ENCODE measurements around the gene CFAP61.

The CFAP61 gene

DNA sequence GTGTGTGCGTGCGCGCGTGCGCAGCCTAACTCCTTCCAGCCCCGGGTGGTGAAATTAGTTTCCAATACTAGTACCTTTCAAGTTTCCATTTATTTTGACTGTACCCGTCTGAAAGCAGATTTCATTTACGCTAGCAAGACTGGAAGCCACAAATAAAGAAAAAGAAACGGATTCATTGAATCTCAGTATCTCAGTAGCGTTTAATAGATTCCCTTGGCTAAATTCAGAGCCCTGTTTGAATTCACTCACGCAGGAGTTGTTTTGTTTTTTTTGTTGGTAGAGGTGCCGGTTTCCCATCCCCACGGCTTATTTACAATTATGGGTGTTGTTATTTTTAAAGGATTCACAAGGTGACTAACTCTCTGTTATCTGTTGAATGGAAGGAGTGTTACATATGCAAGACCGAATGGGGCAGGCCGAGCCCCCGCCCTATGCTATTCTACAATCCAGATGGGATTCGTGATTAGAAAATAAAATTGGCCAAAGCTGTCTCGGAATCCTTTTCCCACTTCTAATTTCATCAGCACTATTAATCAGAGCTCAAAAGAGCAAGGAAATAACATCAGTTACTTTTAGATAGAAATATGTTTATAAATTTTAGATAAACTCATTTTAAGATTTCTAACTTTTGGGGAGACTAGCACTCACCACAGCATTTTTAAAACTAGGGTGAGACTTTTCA is 313.3 kb downstream of the CFAP61 start:
- H3K9ac ChIP-seq (ENCODE audit: low read depth, low read length, poor library complexity, severe bottlenecking): no peak overlapping the region
- no peaks in the 10 kb centered on the region for H3K4me1 ChIP-seq (ENCODE audit: insufficient read depth, low read length, poor library complexity, severe bottlenecking)
- no peaks in the 10 kb centered on the region for H3K9me2 ChIP-seq (replicated peaks; ENCODE audit: low read depth, low read length)
- no peak overlapping the region for H3K4me3 ChIP-seq (ENCODE audit: low read length, poor library complexity, severe bottlenecking)
- no peak overlapping the region for H3K4me2 ChIP-seq (ENCODE audit: low read depth, low read length, poor library complexity, severe bottlenecking)
- H3K79me2 ChIP-seq (ENCODE audit: insufficient read depth, low read length): no peaks in the 10 kb centered on the region
- H3K36me3 ChIP-seq (ENCODE audit: insufficient read depth, low read length): no peaks in the 10 kb centered on the region
- H4K20me1 ChIP-seq (ENCODE audit: insufficient read depth, low read length, poor library complexity, severe bottlenecking): no peaks in the 10 kb centered on the region
- no peak for TF ChIP-seq EZH2phosphoT487 (IDR thresholded peaks at IDR 0.05; ENCODE audit: borderline replicate concordance)
- TF ChIP-seq, protein P1, sequence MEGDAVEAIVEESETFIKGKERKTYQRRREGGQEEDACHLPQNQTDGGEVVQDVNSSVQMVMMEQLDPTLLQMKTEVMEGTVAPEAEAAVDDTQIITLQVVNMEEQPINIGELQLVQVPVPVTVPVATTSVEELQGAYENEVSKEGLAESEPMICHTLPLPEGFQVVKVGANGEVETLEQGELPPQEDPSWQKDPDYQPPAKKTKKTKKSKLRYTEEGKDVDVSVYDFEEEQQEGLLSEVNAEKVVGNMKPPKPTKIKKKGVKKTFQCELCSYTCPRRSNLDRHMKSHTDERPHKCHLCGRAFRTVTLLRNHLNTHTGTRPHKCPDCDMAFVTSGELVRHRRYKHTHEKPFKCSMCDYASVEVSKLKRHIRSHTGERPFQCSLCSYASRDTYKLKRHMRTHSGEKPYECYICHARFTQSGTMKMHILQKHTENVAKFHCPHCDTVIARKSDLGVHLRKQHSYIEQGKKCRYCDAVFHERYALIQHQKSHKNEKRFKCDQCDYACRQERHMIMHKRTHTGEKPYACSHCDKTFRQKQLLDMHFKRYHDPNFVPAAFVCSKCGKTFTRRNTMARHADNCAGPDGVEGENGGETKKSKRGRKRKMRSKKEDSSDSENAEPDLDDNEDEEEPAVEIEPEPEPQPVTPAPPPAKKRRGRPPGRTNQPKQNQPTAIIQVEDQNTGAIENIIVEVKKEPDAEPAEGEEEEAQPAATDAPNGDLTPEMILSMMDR (conservative IDR thresholded peaks at IDR 0.05; ENCODE audit: low read length): no peak
- no peaks in the 10 kb centered on the region for H3F3A ChIP-seq (ENCODE audit: low read depth)
- no peaks in the 10 kb centered on the region for H3K27me3 ChIP-seq (ENCODE audit: insufficient read depth, low read length, poor library complexity, severe bottlenecking)
- no peaks in the 10 kb centered on the region for H3K9me3 ChIP-seq (ENCODE audit: insufficient read depth, low read depth, low read length)
- no peak overlapping the region for H2AFZ ChIP-seq (ENCODE audit: low read length)

DNA sequence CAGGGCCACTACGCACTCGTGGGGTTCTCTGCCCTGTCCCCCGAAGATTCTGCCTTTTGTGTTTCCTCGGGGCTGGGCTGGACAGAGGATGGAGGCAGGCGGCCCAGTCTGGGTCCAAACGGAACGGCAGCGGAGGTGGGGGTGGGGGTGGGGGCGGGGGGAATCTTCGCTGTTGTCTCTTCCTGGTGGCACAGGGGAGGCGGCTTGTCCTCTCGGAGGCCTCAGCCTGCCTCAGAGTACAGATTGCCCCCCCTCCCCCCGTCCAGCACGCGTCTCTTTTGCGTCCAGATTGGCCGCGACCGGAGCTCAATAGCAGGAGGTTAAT is 314.2 kb downstream of the CFAP61 start:
- Histone ChIP-seq H3K79me2 (ENCODE audit: insufficient read depth, low read length) (no peaks in the 10 kb centered on the region), H3K9me2 (replicated peaks; ENCODE audit: low read depth, low read length) (no peaks in the 10 kb centered on the region), H3K4me2 (ENCODE audit: low read depth, low read length, poor library complexity, severe bottlenecking) (no peak overlapping the region), H3K36me3 (ENCODE audit: insufficient read depth, low read length) (no peaks in the 10 kb centered on the region), H3K4me3 (ENCODE audit: low read length, poor library complexity, severe bottlenecking) (no peak overlapping the region), H4K20me1 (ENCODE audit: insufficient read depth, low read length, poor library complexity, severe bottlenecking) (no peaks in the 10 kb centered on the region), H3K9ac (ENCODE audit: low read depth, low read length, poor library complexity, severe bottlenecking) (no peak overlapping the region), H2AFZ (ENCODE audit: low read length) (no peak overlapping the region), H3F3A (ENCODE audit: low read depth) (no peaks in the 10 kb centered on the region), H3K4me1 (ENCODE audit: insufficient read depth, low read length, poor library complexity, severe bottlenecking) (no peaks in the 10 kb centered on the region), H3K27me3 (ENCODE audit: insufficient read depth, low read length, poor library complexity, severe bottlenecking) (no peaks in the 10 kb centered on the region), H3K9me3 (ENCODE audit: insufficient read depth, low read depth, low read length) (no peaks in the 10 kb centered on the region)
- TF ChIP-seq, protein P1 (conservative IDR thresholded peaks at IDR 0.05; ENCODE audit: low read length): no peak

DNA sequence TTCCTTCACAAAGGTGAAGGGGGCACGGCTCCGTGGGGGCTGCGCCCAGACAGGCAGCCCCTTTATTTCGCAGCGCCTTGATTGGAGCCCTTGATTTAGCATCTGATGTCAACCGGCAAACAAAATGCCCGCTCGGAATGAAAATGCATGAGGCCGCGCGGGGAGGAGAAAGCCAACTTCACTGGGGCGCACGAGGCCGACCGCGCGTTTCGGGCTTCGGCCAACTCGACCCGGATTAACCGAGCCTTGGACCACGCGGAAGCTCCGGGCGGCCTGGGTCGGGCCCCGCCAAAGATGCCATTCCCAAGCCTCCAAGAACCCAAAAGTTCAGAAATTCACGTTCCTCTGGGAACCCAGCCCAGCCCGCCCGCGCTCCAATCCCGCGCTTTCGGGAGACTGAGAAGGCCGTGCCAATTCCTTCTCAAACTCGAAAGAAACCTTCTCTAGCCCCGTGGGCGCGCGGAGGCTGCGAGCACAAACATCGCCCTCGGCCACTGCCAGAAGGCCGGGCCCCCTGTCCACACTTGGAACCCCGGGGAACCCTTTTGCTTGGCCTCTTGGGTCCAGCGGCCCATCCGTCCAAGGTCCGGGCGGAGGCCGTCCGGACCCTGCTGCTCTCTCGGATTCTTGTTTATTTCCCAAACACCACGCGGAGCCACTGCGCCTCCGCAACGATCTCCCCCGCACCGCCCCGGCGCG is 314.7 kb downstream of the CFAP61 start:
- no peaks in the 10 kb centered on the region for H3K79me2 ChIP-seq (ENCODE audit: insufficient read depth, low read length)
- H3K9ac ChIP-seq (ENCODE audit: low read depth, low read length, poor library complexity, severe bottlenecking): no peak overlapping the region
- TF ChIP-seq, protein P1 (conservative IDR thresholded peaks at IDR 0.05; ENCODE audit: low read length): no peak
- TF ChIP-seq EZH2phosphoT487 (IDR thresholded peaks at IDR 0.05; ENCODE audit: borderline replicate concordance): no peak
- no peak overlapping the region for H3K4me2 ChIP-seq (ENCODE audit: low read depth, low read length, poor library complexity, severe bottlenecking)
- no peaks in the 10 kb centered on the region for H3F3A ChIP-seq (ENCODE audit: low read depth)
- no peaks in the 10 kb centered on the region for H3K27me3 ChIP-seq (ENCODE audit: insufficient read depth, low read length, poor library complexity, severe bottlenecking)
- no peaks in the 10 kb centered on the region for H3K9me3 ChIP-seq (ENCODE audit: insufficient read depth, low read depth, low read length)
- H3K4me3 ChIP-seq (ENCODE audit: low read length, poor library complexity, severe bottlenecking): no peak overlapping the region
- no peaks in the 10 kb centered on the region for H3K36me3 ChIP-seq (ENCODE audit: insufficient read depth, low read length)
- no peaks in the 10 kb centered on the region for H3K4me1 ChIP-seq (ENCODE audit: insufficient read depth, low read length, poor library complexity, severe bottlenecking)
- no peak overlapping the region for H2AFZ ChIP-seq (ENCODE audit: low read length)
- no peaks in the 10 kb centered on the region for H4K20me1 ChIP-seq (ENCODE audit: insufficient read depth, low read length, poor library complexity, severe bottlenecking)
- H3K9me2 ChIP-seq (replicated peaks; ENCODE audit: low read depth, low read length): no peaks in the 10 kb centered on the region

All from Loucy (cell line).